HCT116 (cell line): ENCODE data around the gene TBXAS1. TPM values are rescaled to one million over a fixed set of nuclear protein-coding genes. Genes with fewer than 3 reads are reported as not detected.

Source experiments
- ATAC-seq: fragments of 200-7000 bp; cut with Tn5 transposase; 2 replicates; pipeline ENCODE4 v1.9.1; 2020; ENCODE audit warnings: mild to moderate bottlenecking, moderate library complexity
- BruUV-seq: library from RNA; stranded (reverse); fragments of 400-500 nt; replicated peaks from 2 replicates; lab custom pipeline; 2021; lab: Mats Ljungman, UMichigan
- CTCF ChIA-PET: fragments of 300-600 bp; sonication (Branson Sonifier 250); formaldehyde crosslinking; loops from one replicate; lab custom pipeline; 2021; ENCODE audit warnings: antibody characterized with exemption; lab: Charles Lee
- POLR2A ChIA-PET: fragments of 300-600, 350-600 bp; sonication (Branson Sonifier 250); formaldehyde crosslinking; loops from one replicate; lab custom pipeline; 2021; ENCODE audit warnings: antibody characterized with exemption; lab: Charles Lee
- RAD21 ChIA-PET, 2 experiments: fragments of 300-600 bp; sonication (Branson Sonifier 250); formaldehyde crosslinking; loops; one replicate each; lab custom pipeline; 2023; ENCODE audit warnings: low total read pairs in 2 of 2; ENCODE audit not compliant: uncharacterized antibody in 2 of 2, unreplicated experiment in 2 of 2, low non-redundant PET in 1 of 2; lab: Charles Lee
- DNase-seq: peaks from one replicate; pipeline ENCODE4 v3.0.0-alpha.2; 2010; ENCODE audit warnings: low read depth, low spot score
- H2AFZ ChIP-seq: fragments of 200-600 bp; shearing (Covaris generic), sonication (generic); 2 replicates; pipeline ENCODE4 v1.6.1; 2017; ENCODE audit warnings: low read depth, mixed run types, mixed read lengths, antibody characterized with exemption, low read length; ENCODE audit not compliant: poor library complexity, severe bottlenecking
- H3K27ac ChIP-seq: 2 replicates; pipeline ENCODE4 v1.5.1; 2012; ENCODE audit warnings: low read depth, low read length
- H3K27me3 ChIP-seq: fragments of 200-600 bp; sonication (generic); 2 replicates; pipeline ENCODE4 v1.6.1; 2016; ENCODE audit warnings: mixed run types, low read length, mixed read lengths; ENCODE audit not compliant: insufficient read depth
- H3K36me3 ChIP-seq, 2 experiments: fragments of 200-500 bp in 1 of 2; fragments of 200-600 bp in 1 of 2; sonication (Bioruptor generic) in 1 of 2; sonication (generic) in 1 of 2; 2 replicates each; pipeline versions ENCODE4 v1.5.1 to v1.6.1; 2014 to 2016; ENCODE audit warnings: low read length in 2 of 2, inconsistent platforms in 1 of 2, mixed read lengths in 1 of 2, mixed run types in 1 of 2; ENCODE audit not compliant: insufficient read depth in 2 of 2, control insufficient read depth in 1 of 2
- H3K4me1 ChIP-seq, 2 experiments: fragments of 200-600 bp in 1 of 2; sonication (generic) in 1 of 2; 2 replicates each; pipeline versions ENCODE4 v1.5.1 to v1.6.1; 2012 to 2017; ENCODE audit warnings: low read length in 2 of 2, inconsistent platforms in 1 of 2, mild to moderate bottlenecking in 1 of 2, mixed read lengths in 1 of 2, mixed run types in 1 of 2, moderate library complexity in 1 of 2; ENCODE audit not compliant: insufficient read depth in 2 of 2, control insufficient read depth in 1 of 2
- H3K4me2 ChIP-seq: fragments of 200-600 bp; sonication (generic); 2 replicates; pipeline ENCODE4 v1.6.1; 2017; ENCODE audit warnings: mixed run types, low read length, mixed read lengths
- H3K4me3 ChIP-seq, 2 experiments: fragments of 200-600 bp in 1 of 2; sonication (generic) in 1 of 2; replicated peaks in 1 of 2; 2 replicates each; pipeline ENCODE4 v1.5.1; 2011 to 2016; ENCODE audit warnings: low read length in 2 of 2, control low read depth in 1 of 2, low read depth in 1 of 2, mild to moderate bottlenecking in 1 of 2, mixed read lengths in 1 of 2, mixed run types in 1 of 2
- H3K79me2 ChIP-seq: fragments of 200-600 bp; sonication (generic); 2 replicates; pipeline ENCODE4 v1.6.1; 2017; ENCODE audit warnings: mild to moderate bottlenecking, mixed run types, low read length, moderate library complexity, mixed read lengths; ENCODE audit not compliant: insufficient read depth
- H3K9ac ChIP-seq: fragments of 200-600 bp; sonication (generic); 2 replicates; pipeline ENCODE4 v1.6.1; 2016; ENCODE audit warnings: low read length, mixed read lengths
- H3K9me2 ChIP-seq: fragments of 200-600 bp; sonication (generic), shearing (Covaris generic); 2 replicates; pipeline ENCODE4 v1.6.1; 2017; ENCODE audit warnings: mixed run types, mild to moderate bottlenecking, moderate library complexity; ENCODE audit not compliant: insufficient read depth
- H3K9me3 ChIP-seq, 2 experiments: fragments of 200-500 bp in 1 of 2; fragments of 200-600 bp in 1 of 2; sonication (Bioruptor generic) in 1 of 2; sonication (generic) in 1 of 2; 2 replicates each; pipeline ENCODE4 v1.6.1; 2014 to 2017; ENCODE audit warnings: low read length in 2 of 2, mixed read lengths in 2 of 2, inconsistent platforms in 1 of 2, low read depth in 1 of 2, mild to moderate bottlenecking in 1 of 2, mixed run types in 1 of 2, moderate library complexity in 1 of 2; ENCODE audit not compliant: control insufficient read depth in 1 of 2, insufficient read depth in 1 of 2
- H4K20me1 ChIP-seq: fragments of 200-600 bp; sonication (generic), shearing (Covaris generic); 2 replicates; pipeline ENCODE4 v1.6.1; 2017; ENCODE audit warnings: mixed run types, mild to moderate bottlenecking, moderate library complexity; ENCODE audit not compliant: insufficient read depth
- ATF3 ChIP-seq: IDR thresholded peaks from 2 replicates; pipeline ENCODE4 v1.6.1; 2012
- EGR1 ChIP-seq: IDR thresholded peaks from 2 replicates; pipeline ENCODE4 v1.6.1; 2012; ENCODE audit warnings: low read depth
- ELF1 ChIP-seq: IDR thresholded peaks from 2 replicates; pipeline ENCODE4 v1.6.1; 2012; ENCODE audit warnings: low read depth, borderline replicate concordance
- EZH2 ChIP-seq: fragments of 200-600 bp; sonication (generic); IDR thresholded peaks from 2 replicates; pipeline ENCODE4 v1.6.1; 2017; ENCODE audit warnings: antibody characterized with exemption, mixed run types
- EZH2phosphoT487 ChIP-seq: fragments of 200-600 bp; IDR thresholded peaks from 2 replicates; pipeline ENCODE4 v1.6.1; 2018; ENCODE audit warnings: antibody characterized with exemption, borderline replicate concordance
- JUND ChIP-seq: IDR thresholded peaks from 2 replicates; pipeline ENCODE4 v1.6.1; 2012
- MAX ChIP-seq: IDR thresholded peaks from 2 replicates; pipeline ENCODE4 v1.6.1; 2012
- POLR2AphosphoS5 ChIP-seq: IDR thresholded peaks from 2 replicates; pipeline ENCODE4 v1.6.1; 2011; ENCODE audit warnings: mild to moderate bottlenecking, low read depth, low read length, moderate library complexity
- REST ChIP-seq: IDR thresholded peaks from 2 replicates; pipeline ENCODE4 v1.6.1; 2012; ENCODE audit warnings: low read depth
- SP1 ChIP-seq: IDR thresholded peaks from 2 replicates; pipeline ENCODE4 v1.6.1; 2012; ENCODE audit warnings: low read depth
- SRF ChIP-seq: IDR thresholded peaks from 2 replicates; pipeline ENCODE4 v1.6.1; 2012; ENCODE audit warnings: low read depth
- TCF7L2 ChIP-seq: IDR thresholded peaks from 2 replicates; pipeline ENCODE4 v1.7.0; 2011; ENCODE audit warnings: borderline replicate concordance, inconsistent platforms; ENCODE audit not compliant: insufficient read depth, insufficient read length; ENCODE audit errors: extremely low read depth
- YY1 ChIP-seq: IDR thresholded peaks from 2 replicates; pipeline ENCODE4 v1.6.1; 2011; ENCODE audit warnings: low read length, low read depth, moderate library complexity, mild to moderate bottlenecking; ENCODE audit not compliant: insufficient replicate concordance; ENCODE audit errors: extremely low read depth
- ZBTB33 ChIP-seq: IDR thresholded peaks from 2 replicates; pipeline ENCODE4 v1.6.1; 2011; ENCODE audit warnings: mild to moderate bottlenecking, low read length, moderate library complexity; ENCODE audit not compliant: insufficient replicate concordance; ENCODE audit errors: extremely low read depth
- ZFX ChIP-seq: fragments of 450-650 bp; IDR thresholded peaks from 2 replicates; pipeline ENCODE4 v1.6.1; 2017
- ZNF274 ChIP-seq: fragments of 200-500 bp; sonication (Bioruptor generic); IDR thresholded peaks from 2 replicates; pipeline ENCODE4 v1.6.1; 2014; ENCODE audit warnings: mild to moderate bottlenecking, low read depth, low read length, inconsistent platforms
- intact Hi-C: fragments of 100-400 bp; cut with micrococcal nuclease; formaldehyde crosslinking; loops from 2 replicates; pipeline ENCODE4 v1.10.0; 2022
- total RNA-seq: library from RNA; stranded (reverse); gene quantifications from one replicate; pipeline ENCODE4 v1.2.1, GENCODE V29; 2021; ENCODE audit not compliant: unreplicated experiment

The TBXAS1 gene
- total RNA-seq, 1 experiment from 2014 or later: 1.4 TPM

GRCh38 chr7:139783647-139784385 lies 45.2 kb upstream of the TBXAS1 start:
- no TSS peak for BruUV-seq
- Histone ChIP-seq H3K9ac (no peak overlapping the region), H4K20me1 (no peaks in the 10 kb centered on the region), H3K9me2 (no peaks in the 10 kb centered on the region), H3K4me2 (no peak overlapping the region), H2AFZ (no peak overlapping the region), H3K27ac (no peak overlapping the region), H3K36me3 (no peaks in the 10 kb centered on the region), H3K4me1 (peaks cover 0 to under 1% of the 10 kb centered on the region in 2 experiments; a peak in 3 of 4 replicates), H3K4me3 (no peak overlapping the region), H3K9me3 (no peaks in the 10 kb centered on the region), H3K27me3 (peaks cover 13% of the 10 kb centered on the region; the same call in 1 of the 2 replicates), H3K79me2 (no peaks in the 10 kb centered on the region)
- intact Hi-C loops: no loop called here
- DNase-seq: no peak
- ChIA-PET RAD21 (no interaction called here), POLR2A (no interaction called here), CTCF (no interaction called here)
- ATAC-seq: peak; percentile 38; the same call in 1 of the 2 replicates
- TF ChIP-seq YY1: no peak
- TF ChIP-seq POLR2AphosphoS5: no peak
- no peak for TF ChIP-seq SP1
- no peak for TF ChIP-seq JUND
- no peak for TF ChIP-seq ELF1
- no peak for TF ChIP-seq ZFX
- no peak for TF ChIP-seq REST
- TF ChIP-seq ZBTB33: no peak
- TF ChIP-seq EGR1: no peak
- no peak for TF ChIP-seq ATF3
- TF ChIP-seq SRF: no peak
- TF ChIP-seq EZH2phosphoT487: no peak
- TF ChIP-seq ZNF274: no peak
- no peak for TF ChIP-seq TCF7L2
- TF ChIP-seq EZH2: no peak
- TF ChIP-seq MAX: no peak
